Duodenal mucosa (tissue), 2 donors: ENCODE data around the gene RELT.

Experiments
- H3K27ac ChIP-seq: one replicate; pipeline ENCODE4 v1.7.0; 2013; ENCODE audit warnings: low read depth, low read length
- H3K27me3 ChIP-seq, 2 donors: one replicate each; pipeline ENCODE4 v1.7.0; 2013; ENCODE audit warnings: low read length in 2 of 2, control low read depth in 1 of 2; ENCODE audit not compliant: insufficient read depth in 2 of 2, control insufficient read depth in 1 of 2
- H3K36me3 ChIP-seq, 2 donors: one replicate each; pipeline ENCODE4 v1.7.0; 2013; ENCODE audit warnings: low read length in 2 of 2, control low read depth in 1 of 2; ENCODE audit not compliant: insufficient read depth in 2 of 2, control insufficient read depth in 1 of 2
- H3K4me1 ChIP-seq, 2 donors: one replicate each; pipeline ENCODE4 v1.7.0; 2013; ENCODE audit warnings: low read length in 2 of 2, control low read depth in 1 of 2; ENCODE audit not compliant: insufficient read depth in 2 of 2, control insufficient read depth in 1 of 2
- H3K4me3 ChIP-seq, 2 donors: one replicate each; pipeline ENCODE4 v1.7.0; 2013; ENCODE audit warnings: low read length in 2 of 2, low read depth in 1 of 2
- H3K9ac ChIP-seq, 2 donors: one replicate each; pipeline ENCODE4 v1.7.0; 2013; ENCODE audit warnings: low read length in 2 of 2, low read depth in 1 of 2
- H3K9me3 ChIP-seq, 2 donors: one replicate each; pipeline ENCODE4 v1.7.0; 2013; ENCODE audit warnings: low read length in 2 of 2, control low read depth in 1 of 2; ENCODE audit not compliant: control insufficient read depth in 1 of 2

Gene RELT

GRCh38 chr11:73396251-73396930 lies 20.2 kb downstream of the RELT start:
- H3K36me3 ChIP-seq: peaks cover 0 to 12% of the 10 kb centered on the region in 2 donors
- no peaks in the 10 kb centered on the region for H3K4me1 ChIP-seq
- no peak overlapping the region for H3K4me3 ChIP-seq
- H3K9ac ChIP-seq: no peak overlapping the region
- no peak overlapping the region for H3K27ac ChIP-seq
- H3K9me3 ChIP-seq: no peaks in the 10 kb centered on the region
- no peaks in the 10 kb centered on the region for H3K27me3 ChIP-seq

- Histone ChIP-seq H3K4me3 (no peak overlapping the region), H3K36me3 (peaks cover 4 to 8% of the 10 kb centered on the region in 2 donors), H3K9me3 (no peaks in the 10 kb centered on the region), H3K4me1 (no peaks in the 10 kb centered on the region), H3K27ac (no peak overlapping the region), H3K9ac (no peak overlapping the region), H3K27me3 (no peaks in the 10 kb centered on the region)
Observed at GRCh38 chr11:73396985-73397384, 20.8 kb downstream of the RELT start.

- Histone ChIP-seq H3K9me3 (no peaks in the 10 kb centered on the region), H3K4me3 (no peak overlapping the region), H3K27ac (no peak overlapping the region), H3K4me1 (no peaks in the 10 kb centered on the region), H3K9ac (no peak overlapping the region), H3K27me3 (no peaks in the 10 kb centered on the region), H3K36me3 (peaks cover 4 to 5% of the 10 kb centered on the region in 2 donors)
Observed at GRCh38 chr11:73397468-73398131, 21.4 kb downstream of the RELT start.

- no peaks in the 10 kb centered on the region for H3K27me3 ChIP-seq
- no peaks in the 10 kb centered on the region for H3K9me3 ChIP-seq
- no peak overlapping the region for H3K27ac ChIP-seq
- H3K4me3 ChIP-seq: no peak overlapping the region
- no peaks in the 10 kb centered on the region for H3K4me1 ChIP-seq
- H3K36me3 ChIP-seq: peaks cover 4 to 5% of the 10 kb centered on the region in 2 donors
- H3K9ac ChIP-seq: no peak overlapping the region
Observed at GRCh38 chr11:73398132-73398526, 21.9 kb downstream of the RELT start.

- no peaks in the 10 kb centered on the region for H3K27me3 ChIP-seq
- no peak overlapping the region for H3K27ac ChIP-seq
- no peak overlapping the region for H3K4me3 ChIP-seq
- H3K36me3 ChIP-seq: peaks cover 4 to 5% of the 10 kb centered on the region in 2 donors
- no peaks in the 10 kb centered on the region for H3K4me1 ChIP-seq
- no peak overlapping the region for H3K9ac ChIP-seq
- no peaks in the 10 kb centered on the region for H3K9me3 ChIP-seq
Observed at GRCh38 chr11:73398721-73399120, 22.5 kb downstream of the RELT start.

- H3K4me3 ChIP-seq: no peak overlapping the region
- H3K4me1 ChIP-seq: no peaks in the 10 kb centered on the region
- no peaks in the 10 kb centered on the region for H3K9me3 ChIP-seq
- H3K27me3 ChIP-seq: no peaks in the 10 kb centered on the region
- H3K27ac ChIP-seq: no peak overlapping the region
- H3K36me3 ChIP-seq: peaks cover 4 to 5% of the 10 kb centered on the region in 2 donors
- H3K9ac ChIP-seq: no peak overlapping the region
Observed at GRCh38 chr11:73399159-73399590, 23.0 kb downstream of the RELT start.

- H3K27ac ChIP-seq: no peak overlapping the region
- no peaks in the 10 kb centered on the region for H3K27me3 ChIP-seq
- no peak overlapping the region for H3K9ac ChIP-seq
- peaks cover 4 to 5% of the 10 kb centered on the region in 2 donors for H3K36me3 ChIP-seq
- H3K4me3 ChIP-seq: no peak overlapping the region
- H3K4me1 ChIP-seq: no peaks in the 10 kb centered on the region
- H3K9me3 ChIP-seq: no peaks in the 10 kb centered on the region
Observed at GRCh38 chr11:73399636-73400035, 23.4 kb downstream of the RELT start.

GRCh38 chr11:73400293-73400692 lies 24.1 kb downstream of the RELT start:
- Histone ChIP-seq H3K27ac (no peak overlapping the region), H3K4me3 (no peak overlapping the region), H3K4me1 (no peaks in the 10 kb centered on the region), H3K27me3 (no peaks in the 10 kb centered on the region), H3K36me3 (peaks cover 4 to 8% of the 10 kb centered on the region in 2 donors), H3K9me3 (no peaks in the 10 kb centered on the region), H3K9ac (no peak overlapping the region)

- Histone ChIP-seq H3K9me3 (no peaks in the 10 kb centered on the region), H3K4me1 (no peaks in the 10 kb centered on the region), H3K9ac (no peak overlapping the region), H3K36me3 (peaks cover 6 to 10% of the 10 kb centered on the region in 2 donors), H3K27ac (no peak overlapping the region), H3K4me3 (no peak overlapping the region), H3K27me3 (no peaks in the 10 kb centered on the region)
Observed at GRCh38 chr11:73401217-73401923, 25.2 kb downstream of the RELT start.
